Body of pancreas (tissue), 4 donors: Measurements from ENCODE around the gene ATRIP.

ENCODE experiments used
- POLR2A ChIP-seq, 3 donors: fragments of 450-650 bp; IDR thresholded peaks; one replicate each; pipeline ENCODE4 v1.6.1; 2016; ENCODE audit warnings: antibody characterized with exemption in 3 of 3, mild to moderate bottlenecking in 2 of 3
- TF ChIP-seq, protein P1 (sequence below), 7 experiments: fragments of 450-650 bp in 4 of 7; fragments of 200-600 bp in 3 of 7; sonication (generic) in 3 of 7; IDR thresholded peaks; one replicate each; pipeline ENCODE4 v1.5.1; 2016 to 2019; ENCODE audit warnings: antibody characterized with exemption in 7 of 7

DNA sequence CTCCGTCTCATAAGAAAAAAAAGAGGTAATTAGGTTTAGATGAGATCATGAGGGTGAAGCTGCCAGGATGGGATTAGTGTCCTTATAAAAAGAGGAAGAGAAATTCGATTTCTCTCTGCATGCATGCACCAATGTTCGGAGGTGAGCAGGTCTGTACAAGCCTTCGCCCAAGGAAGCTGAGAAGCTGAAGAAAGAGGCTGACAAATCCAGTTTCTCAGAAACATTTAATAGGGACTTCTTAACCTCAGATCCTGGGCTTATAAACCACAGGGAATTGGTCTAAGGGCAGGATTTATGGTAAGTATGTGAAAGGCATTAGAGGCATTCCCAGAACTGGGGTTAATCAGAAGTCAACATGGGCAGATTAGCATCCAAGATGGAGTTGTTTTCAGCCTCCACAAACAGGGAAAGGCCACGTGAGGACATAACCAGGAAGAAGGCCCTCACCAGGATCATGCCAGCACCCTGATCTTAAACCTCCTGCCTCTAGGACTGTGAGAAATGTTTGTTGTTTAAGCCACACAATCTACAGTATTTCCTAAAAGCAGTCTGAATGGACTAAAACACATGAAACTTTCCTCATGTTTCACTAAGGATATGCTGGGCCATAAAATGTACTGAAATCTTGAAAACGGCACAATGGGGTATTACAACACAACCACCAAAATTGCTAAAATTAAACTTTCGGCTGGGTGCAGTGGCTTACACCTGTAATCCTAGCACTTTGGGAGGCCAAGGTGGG is 46.1 kb downstream of the ATRIP start:
- TF ChIP-seq, protein P1, sequence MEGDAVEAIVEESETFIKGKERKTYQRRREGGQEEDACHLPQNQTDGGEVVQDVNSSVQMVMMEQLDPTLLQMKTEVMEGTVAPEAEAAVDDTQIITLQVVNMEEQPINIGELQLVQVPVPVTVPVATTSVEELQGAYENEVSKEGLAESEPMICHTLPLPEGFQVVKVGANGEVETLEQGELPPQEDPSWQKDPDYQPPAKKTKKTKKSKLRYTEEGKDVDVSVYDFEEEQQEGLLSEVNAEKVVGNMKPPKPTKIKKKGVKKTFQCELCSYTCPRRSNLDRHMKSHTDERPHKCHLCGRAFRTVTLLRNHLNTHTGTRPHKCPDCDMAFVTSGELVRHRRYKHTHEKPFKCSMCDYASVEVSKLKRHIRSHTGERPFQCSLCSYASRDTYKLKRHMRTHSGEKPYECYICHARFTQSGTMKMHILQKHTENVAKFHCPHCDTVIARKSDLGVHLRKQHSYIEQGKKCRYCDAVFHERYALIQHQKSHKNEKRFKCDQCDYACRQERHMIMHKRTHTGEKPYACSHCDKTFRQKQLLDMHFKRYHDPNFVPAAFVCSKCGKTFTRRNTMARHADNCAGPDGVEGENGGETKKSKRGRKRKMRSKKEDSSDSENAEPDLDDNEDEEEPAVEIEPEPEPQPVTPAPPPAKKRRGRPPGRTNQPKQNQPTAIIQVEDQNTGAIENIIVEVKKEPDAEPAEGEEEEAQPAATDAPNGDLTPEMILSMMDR (IDR thresholded peaks at IDR 0.05), result no peak
- TF ChIP-seq POLR2A (IDR thresholded peaks at IDR 0.05), result no peak
